GM18508 (cell line): ENCODE measurements around the gene TNC.

ENCODE experiments used
- ATAC-seq: cut with Tn5 transposase; IDR thresholded peaks from one replicate; pipeline ENCODE4 v1.9.1; 2021; ENCODE audit warnings: moderate number of reproducible peaks; ENCODE audit not compliant: insufficient read depth, unreplicated experiment

The TNC gene

DNA sequence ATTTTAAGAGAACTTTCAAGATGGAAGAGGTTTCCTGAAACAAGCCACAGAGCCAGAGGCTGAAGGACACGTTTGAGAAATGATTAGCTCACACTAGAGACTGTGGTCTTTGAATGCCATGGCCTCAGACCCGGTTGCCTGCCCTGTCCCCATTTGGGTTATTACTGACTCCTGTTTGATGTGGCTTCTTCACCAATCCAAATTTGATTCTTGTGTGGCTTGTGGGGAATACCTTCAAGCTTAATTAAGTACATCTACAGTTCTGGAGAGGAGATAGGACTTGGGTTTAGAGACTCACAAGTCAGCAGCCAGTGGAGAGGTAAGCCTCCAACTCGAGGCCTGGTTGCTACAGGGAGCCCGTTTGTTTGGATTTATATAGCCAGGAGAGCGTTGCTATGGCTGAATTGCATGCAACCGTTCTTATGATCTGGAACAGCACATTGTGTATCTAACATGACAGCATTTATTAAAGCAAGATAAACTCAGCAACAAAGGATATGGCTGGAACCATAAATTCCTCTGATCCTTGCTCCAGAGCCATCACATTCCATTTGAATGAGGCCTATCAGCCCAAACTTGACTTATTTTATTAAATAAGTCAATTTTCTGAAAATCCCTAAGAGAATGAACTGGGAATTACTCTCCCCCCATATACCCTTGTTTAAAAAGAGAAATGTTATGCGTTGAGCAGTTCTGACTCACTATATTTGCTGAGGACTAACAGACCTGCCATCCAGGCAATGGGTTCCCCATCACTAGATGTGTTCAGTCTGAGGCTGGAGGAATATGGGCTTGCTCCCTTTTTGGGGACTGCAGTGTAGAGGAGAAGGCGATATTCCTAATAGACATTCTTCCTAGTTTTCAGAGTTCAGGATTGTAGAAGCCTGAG lies 99.2 kb downstream of the TNC start:
- ATAC-seq, result no peak

DNA sequence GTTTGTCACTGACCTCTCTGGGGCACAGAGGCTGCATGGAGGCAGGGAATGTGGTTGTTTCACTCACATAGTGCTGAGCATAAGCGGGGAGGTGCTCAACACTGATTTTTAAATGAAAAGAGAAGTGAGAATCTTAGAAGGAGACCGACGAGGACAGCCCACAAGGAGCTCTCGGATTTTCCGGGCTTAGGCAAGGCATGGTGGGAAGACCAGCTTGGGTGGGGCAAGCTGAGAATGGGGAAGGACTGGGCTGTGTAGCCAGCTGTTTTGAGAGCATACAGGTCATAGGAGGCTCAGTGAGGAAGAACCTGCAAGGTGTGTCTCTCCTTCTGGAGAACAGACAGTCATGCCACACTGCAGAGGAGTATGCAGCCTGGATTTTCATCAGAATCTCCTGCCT lies 101.6 kb downstream of the TNC start:
- no peak for ATAC-seq

DNA sequence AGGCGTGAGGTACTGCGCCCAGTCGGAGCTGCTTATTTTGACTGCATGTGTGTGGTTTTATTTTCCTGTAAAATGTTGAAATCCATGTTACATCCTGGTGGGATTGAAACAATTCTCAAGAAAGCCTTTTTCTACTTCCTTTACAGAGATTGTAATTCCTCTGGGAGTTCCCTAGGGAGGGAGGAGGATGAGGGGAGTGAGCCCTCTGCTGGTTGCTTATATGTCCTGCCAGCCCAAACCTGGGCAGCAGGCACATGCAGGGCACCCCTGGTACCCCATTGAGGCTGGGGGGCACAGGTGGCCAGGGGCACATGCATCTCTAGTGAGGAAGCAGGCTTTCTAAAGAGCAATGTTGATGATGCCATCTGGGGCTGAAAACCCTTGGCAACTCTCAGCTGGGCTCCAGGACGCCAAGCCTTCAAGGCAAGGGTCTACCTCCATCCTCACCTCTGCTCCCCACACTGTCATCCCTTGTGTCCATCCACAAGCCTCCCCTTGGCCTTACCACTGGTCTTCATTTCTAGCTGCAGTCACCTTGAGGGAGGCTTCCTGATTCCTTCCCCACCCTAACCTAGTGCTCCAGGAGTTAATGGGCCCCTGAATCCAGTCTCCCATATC lies 102.8 kb downstream of the TNC start:
- no peak for ATAC-seq

DNA sequence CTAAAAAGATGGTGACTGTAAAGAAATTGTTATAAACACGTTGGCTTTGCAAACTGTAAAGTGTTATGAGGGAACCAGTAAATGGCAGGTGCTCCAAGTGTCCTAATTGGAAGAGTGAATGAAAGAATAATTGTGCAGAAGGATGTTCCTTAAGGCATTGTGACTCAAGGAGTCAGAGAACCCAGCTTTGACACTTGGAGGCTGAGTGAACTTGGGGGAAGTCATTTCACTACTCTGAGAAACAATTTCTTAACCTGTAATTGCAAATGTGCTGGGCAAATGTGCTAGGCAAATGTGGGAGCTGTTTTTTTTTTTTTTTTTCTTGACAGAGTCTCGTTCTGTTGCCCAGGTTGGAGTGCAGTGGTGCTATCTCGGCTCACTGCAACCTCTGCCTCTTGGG lies 103.5 kb downstream of the TNC start:
- ATAC-seq, result no peak

DNA sequence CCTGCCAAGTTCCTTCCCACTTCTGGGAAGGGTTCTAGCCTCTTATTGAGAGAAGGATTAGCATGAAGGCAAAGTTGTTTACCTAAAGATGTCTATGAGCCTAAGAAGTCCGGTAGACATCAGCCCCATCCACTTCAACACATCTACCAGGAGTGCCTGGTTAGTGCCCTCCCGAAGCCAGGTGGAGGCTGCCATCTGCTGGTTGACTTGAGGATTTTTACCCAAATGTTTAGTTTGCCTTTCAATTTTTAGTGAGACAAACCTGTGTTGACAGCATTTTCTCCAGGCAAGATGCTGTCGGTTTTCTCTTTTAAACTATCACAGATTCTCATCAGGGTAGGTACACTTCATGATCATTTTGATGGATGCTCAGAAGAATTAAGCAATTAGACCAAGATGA lies 104.0 kb downstream of the TNC start:
- no peak for ATAC-seq

DNA sequence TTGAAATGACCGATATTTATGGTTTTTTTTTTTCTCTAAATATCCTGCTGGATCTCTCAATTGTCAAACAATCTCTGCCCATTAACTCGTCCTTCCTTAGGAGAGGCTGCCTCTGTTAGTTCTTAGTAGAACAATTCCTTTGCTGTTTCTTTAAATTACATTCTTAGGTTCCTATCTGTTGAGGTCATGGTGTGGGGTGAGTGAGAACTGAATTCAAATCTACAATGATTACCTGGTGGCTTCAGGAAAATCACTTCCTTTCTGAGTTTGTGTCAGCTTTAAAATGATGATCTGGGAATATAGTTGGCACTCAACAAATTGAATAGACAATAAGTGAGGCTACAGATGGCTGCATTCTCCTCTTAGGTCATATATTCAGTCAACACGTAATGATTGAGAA lies 105.5 kb downstream of the TNC start:
- no peak for ATAC-seq

DNA sequence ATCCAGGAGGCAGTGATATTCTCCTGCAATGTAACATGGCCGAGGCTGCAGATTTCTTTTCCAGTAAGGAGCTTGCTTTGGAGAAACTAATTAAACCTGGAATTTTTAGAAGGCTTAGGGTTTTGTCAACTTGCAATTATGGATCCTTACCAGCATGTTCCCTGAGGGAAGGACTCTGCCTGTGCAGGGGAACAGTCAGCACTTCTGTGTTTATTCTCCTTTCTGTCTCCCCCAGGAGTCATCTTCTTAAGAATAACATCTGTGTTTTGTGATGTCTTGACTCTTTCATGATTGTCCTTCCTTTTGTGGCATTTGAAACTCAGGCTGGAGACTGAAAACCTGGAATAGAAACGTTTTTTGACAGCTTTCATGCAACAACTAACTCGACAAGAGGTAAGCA lies 107.1 kb downstream of the TNC start:
- no peak for ATAC-seq

DNA sequence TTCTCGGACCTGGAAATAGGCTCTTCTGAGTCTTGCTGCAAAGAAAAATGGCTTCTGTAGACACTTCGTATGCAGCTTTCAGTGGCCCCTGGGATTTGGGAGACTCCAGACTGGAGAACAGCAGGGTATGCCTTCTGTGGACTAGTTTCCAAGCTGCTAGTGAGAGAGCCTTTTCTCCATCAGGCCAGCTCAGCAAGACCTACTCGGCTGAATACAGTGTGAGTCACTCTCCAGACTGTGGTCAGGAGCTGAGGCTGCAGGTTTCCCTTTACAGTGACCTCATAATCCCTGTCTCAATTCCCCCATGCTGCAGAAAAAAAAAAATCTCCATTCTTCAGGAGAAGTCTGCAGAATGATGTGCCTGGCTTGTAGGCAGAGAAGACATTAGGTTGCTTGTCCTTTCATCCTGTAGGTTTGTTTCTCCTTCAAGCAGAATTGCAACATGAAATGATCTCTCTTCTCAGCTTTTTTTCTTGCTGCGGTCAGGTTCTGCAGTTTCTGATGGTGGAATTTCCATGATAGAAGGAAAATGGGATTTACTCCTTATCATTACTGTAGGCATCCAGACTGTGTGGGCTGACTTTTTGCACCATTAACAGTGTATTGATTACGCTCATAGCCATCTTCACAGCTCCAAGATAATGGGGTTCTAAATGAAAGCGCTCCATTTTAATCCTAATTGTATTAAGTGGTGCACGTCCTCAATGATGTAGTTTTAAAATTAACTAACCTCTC lies 109.3 kb downstream of the TNC start:
- ATAC-seq, result no peak

DNA sequence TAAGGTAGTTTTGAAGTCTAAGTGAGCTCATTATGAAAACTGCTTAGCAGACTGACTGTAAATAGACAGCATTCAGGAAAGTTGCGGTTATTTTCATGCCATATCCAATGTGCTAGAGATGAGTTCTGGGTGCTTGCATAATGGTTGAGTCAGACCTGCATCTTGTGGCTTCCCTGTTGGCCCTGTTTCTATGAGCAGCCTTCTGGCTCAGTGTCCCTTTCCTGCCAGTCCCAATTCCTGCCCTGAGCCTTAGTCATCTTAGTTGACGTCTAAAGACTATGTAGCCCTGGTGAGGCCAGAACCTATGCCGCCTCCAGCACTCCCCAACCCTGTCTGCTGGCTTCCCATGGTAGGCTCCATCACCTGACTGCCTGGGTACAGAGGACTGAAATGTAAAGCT lies 111.3 kb downstream of the TNC start:
- ATAC-seq, result no peak

DNA sequence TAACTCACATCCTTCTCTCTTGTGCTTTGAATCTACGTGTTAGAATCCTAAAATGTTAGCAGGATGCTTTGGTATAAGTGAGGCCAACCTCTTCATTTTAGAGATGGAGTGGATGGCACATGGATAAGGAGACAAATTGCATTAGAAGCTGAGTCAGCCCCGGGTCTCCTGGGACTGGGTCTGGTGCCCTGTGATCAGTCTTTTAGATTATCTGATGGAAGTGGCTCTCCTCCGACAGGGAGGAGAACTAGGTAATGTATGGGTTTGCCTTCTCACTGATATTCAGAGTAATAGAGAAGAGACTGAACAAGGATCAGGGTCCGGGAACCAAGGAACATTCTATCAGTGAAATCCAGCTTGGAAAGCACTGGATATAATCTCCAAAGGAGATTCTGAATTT lies 112.6 kb downstream of the TNC start:
- no peak for ATAC-seq

DNA sequence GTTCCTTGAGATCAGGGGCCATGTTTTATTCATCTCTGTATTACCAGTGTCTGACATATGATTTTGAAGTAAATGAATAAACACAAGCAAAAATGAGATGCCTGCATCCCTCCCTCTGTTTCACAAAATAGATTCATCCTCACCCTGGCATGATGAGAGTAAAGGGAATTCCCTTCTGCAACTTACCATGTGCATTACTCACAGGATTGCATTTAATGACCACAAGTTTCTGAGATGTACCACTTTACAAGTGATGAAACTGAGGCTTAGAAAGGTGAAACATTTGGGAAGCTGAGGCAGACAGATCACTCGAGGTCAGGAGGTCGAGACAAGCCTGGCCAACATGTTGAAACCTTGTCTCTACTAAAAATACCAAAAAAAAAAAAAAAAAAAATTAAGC lies 113.4 kb downstream of the TNC start:
- no peak for ATAC-seq

DNA sequence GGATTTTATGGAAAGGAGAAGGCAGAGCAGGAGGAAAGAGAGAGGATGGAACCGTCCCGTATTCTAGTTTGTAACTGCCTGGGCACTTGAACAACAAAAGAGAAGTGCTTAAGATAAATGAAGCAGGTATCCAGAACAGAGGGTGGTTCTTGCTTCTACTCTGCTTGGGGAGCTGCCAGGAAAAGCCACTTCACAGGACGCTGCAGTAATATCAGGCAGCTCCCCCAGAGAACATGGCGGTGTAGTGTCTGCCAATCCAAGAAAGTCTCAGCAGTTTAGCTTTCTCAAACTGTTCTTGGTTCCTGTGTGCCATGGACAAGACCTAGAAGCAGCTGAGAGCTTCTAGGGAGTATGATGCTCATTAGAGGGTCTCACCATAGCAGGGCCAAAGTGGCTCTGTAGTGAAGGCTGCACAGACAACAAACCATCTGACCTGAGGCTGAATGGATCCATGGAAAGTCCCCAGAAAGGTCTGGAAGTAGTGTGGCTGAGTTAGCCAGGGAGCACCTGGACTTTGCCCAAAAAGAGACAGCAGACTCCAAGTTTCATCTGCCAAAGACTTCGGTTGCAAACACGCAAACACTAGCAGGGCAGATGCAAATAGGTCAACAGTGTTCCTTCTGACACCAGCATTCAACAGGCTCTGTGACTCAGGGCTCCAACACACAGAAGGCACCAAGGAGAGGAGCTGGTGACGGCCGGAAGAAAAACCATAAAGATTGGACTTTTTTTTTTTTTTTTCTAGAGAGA lies 115.4 kb downstream of the TNC start:
- ATAC-seq, result no peak

DNA sequence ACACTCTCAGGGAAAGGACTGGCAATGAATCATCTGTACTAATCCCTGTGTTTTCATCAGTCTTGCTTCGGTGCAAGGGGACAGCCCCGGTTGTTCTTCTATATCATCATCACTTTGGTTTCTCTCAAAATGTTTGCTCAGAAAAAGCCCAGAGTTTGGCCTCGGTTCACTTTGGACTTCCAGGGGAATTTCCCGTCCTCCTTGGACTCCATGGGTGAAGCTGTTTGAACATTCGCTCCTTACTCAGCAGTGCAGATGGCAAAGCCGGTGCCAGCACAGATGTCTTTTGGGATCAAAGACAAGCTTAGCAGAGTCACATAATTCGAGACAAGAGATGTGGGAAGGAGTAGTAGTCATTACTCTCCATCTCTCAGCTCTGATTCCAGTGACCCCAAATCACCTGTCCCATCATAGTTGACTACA lies 117.7 kb downstream of the TNC start:
- no peak for ATAC-seq

DNA sequence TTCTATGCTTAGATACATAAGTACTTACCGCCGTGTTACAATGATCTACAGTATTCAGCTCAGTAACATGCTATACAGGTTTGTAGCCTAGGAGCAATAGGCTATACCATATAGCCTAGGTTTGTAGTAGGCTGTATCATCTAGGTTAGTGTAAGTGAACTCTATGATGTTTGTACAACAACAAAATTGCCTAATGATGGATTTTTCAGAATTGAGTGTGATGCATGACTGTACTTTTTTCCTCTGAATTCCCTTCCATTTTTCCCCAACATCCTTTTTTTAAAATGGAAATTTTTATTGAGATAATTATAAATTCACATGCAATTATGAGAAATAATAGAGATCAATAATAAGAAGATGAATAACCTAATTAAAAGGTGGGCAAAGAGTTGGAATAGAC lies 119.6 kb downstream of the TNC start:
- ATAC-seq, result no peak

DNA sequence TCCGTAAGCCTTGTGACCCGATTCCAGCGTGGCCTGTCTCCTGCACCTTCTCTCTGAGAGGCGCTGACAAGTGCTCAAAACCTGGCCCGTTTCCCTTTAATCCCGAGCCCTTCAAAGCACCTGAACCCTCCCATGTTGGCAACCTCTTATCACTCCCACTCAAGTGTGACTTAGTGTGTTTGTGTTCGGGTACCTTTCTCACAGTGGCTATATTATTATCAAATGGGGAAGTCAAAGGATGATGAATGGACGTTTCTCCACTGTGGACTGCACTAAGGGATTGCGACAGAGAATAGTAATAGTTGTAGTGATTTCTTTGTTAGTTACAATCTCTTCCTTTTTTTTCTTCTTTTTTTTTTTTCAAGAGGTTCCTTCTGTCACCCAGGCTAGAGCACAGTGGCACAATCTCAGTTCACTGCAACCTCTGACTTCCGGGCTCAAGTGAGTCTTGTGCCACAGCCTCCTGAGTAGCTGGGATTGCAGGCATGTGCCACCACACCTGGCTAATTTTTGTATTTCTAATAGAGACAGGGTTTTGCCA lies 122.2 kb downstream of the TNC start:
- ATAC-seq, result no peak

DNA sequence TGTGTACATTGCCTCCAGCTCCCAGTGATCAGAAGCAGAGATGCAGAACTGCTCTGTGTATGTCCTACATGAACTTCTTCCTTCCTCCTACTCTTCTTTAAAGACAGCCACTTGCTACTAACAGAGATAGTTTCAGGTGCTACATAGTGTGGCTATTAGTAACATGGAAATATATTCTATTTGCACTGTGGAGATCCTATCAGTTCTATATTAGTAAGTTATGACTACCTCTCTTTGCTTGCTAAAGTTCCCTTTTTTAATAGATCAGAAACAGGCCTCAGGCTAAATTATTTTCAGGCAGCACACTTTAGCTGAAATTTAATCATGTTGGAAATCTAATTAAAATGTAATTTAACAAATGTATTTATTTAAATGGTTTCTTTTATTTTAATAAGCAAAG lies 123.2 kb downstream of the TNC start:
- ATAC-seq, result no peak

DNA sequence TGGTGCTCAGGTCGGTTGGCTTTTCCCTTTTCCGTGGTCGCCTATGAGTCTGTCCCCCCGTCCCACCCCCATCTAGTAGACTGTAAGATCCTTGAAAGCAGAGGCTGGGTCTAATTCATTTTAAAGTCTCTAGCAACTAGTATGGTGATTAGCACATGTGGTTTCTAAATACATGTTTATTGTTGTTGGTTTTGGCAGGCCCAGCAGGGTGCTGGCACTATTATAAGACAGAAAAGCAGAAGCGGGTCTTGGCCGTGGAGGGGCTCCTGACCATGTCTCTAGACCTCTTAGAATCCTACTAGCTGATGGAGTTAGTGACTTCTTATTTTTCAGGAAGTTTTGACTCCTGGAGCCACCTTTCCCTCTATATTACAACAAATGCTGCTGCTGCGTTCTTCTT lies 126.1 kb downstream of the TNC start:
- ATAC-seq, result no peak

DNA sequence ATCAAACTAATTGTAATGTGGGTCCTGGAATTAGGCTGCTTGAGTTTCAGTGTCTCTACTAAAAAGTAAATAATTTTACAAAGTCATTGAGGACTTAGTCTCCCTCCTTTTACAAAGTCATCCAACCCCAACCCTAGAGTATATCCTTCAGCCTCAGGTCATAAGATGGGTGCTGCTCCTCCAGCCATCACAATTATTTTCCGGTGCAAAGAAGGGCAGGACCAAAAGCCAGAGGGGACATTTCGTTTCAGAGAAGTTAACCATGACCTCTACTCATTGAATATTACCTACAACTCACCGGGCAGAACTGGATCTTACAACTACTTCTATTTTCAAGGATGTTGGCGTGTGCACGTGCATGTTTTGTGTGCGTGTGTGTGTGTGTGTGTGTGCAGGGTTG lies 127.1 kb downstream of the TNC start:
- no peak for ATAC-seq

DNA sequence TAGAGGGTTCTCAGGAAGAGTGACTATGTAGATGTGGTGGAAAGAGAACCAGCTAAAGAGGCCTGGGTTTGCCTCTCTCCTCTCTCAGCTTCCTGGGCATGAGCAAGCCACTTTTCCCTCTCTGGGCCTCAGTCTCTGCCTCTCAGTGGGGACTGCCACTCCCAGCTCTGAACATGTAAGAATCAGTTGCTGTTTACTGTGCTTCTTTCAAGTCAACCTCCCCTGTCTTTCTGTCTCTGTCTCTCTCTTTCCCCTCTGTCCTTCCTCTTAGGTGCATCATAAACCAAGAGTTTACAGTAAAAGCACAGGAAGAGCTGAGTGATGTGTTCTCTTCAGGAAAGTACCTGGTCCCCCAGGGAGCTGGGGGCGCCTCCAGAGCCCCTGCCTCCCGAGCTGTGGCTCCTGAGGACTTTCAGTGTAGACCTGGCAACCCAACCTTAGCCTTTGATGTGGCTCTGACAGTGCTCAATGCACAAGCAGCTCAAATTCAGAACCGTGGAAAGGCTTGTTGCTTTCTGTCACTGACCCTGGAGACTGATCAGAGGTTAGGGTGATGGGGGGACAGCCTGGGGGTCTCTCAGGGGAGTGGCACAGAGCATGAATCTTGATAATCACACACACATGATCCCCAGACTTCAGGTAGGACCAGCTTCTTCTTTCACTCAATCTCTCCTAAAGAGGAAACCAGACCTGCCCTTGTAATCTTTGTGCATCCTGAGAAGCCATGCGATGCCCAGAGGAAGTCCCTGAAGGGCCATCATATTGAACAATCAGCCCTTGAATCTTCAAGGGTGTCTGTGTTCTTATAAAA lies 128.2 kb downstream of the TNC start:
- ATAC-seq, result no peak
